ENCODE measurements around the gene TSEN54.

TSEN54 gene

GRCh38 chr17:75488693-75489510 is 27.4 kb upstream of the TSEN54 start:
- no peak for DNase-seq (ENCODE audit: low read depth, low spot score)

- DNase-seq (ENCODE audit: low read depth, low spot score) = no peak
Observed at GRCh38 chr17:75489511-75489955, 26.8 kb upstream of the TSEN54 start.

GRCh38 chr17:75490173-75490743 is 26.1 kb upstream of the TSEN54 start:
- no peak for DNase-seq (ENCODE audit: low read depth, low spot score)

- DNase-seq (ENCODE audit: low read depth, low spot score) = no peak
Observed at GRCh38 chr17:75490953-75491649, 25.2 kb upstream of the TSEN54 start.

GRCh38 chr17:75491680-75492079 is 24.6 kb upstream of the TSEN54 start:
- no peak for DNase-seq (ENCODE audit: low read depth, low spot score)

DNA sequence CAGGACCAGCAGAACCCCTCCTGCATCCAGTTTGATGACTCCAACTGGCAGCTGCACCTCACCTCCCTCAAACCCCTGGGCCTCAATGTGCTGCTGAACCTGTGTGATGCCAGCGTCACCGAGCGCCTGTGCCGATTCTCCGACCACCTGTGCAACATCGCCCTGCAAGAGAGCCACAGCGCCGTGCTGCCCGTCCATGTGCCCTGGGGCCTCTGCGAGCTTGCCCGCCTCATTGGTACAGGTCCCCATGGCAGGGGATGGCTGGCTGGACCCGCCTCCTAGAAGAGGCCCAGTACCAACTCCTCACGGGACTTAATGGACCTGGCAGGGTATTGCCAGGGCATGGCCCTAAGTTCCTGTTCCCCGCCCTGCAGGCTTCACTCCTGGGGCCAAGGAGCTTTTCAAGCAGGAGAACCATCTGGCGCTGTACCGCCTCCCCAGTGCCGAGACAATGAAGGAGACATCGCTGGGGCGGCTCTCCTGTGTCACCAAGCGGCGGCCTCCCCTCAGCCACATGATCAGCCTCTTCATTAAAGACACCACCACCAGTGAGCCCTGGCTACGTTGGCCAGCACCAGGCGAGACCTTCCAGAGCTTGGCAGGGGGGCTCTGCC is 23.7 kb upstream of the TSEN54 start:
- no peak for DNase-seq (ENCODE audit: low read depth, low spot score)

DNA sequence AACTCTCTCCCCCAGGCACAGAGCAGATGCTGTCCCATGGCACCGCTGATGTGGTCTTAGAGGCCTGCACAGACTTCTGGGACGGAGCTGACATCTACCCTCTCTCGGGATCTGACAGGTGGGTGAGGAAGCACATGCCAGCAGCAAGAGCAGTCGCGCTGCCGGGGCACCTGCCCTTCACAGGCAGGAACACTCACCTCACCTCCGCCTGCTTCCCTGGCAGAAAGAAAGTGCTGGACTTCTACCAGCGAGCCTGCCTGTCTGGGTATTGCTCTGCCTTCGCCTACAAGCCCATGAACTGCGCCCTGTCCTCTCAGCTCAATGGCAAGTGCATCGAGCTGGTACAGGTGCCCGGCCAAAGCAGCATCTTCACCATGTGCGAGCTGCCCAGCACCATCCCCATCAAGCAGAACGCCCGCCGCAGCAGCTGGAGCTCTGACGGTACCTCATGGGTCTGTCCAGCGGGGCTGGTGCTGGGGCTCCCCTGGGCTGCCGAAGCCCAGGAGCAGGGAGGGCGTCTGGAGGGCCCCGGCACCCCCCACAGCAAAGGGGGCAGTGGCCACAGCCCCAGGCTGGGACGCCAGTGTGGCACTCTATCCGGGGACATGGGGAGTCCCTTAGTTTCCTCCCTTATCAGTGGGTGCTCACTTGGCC is 22.7 kb upstream of the TSEN54 start:
- no peak for DNase-seq (ENCODE audit: low read depth, low spot score)

- DNase-seq (ENCODE audit: low read depth, low spot score) = no peak
Observed at GRCh38 chr17:75494326-75494877, 21.9 kb upstream of the TSEN54 start.

- no peak for DNase-seq (ENCODE audit: low read depth, low spot score)
Observed at GRCh38 chr17:75496005-75496404, 20.3 kb upstream of the TSEN54 start.

DNA sequence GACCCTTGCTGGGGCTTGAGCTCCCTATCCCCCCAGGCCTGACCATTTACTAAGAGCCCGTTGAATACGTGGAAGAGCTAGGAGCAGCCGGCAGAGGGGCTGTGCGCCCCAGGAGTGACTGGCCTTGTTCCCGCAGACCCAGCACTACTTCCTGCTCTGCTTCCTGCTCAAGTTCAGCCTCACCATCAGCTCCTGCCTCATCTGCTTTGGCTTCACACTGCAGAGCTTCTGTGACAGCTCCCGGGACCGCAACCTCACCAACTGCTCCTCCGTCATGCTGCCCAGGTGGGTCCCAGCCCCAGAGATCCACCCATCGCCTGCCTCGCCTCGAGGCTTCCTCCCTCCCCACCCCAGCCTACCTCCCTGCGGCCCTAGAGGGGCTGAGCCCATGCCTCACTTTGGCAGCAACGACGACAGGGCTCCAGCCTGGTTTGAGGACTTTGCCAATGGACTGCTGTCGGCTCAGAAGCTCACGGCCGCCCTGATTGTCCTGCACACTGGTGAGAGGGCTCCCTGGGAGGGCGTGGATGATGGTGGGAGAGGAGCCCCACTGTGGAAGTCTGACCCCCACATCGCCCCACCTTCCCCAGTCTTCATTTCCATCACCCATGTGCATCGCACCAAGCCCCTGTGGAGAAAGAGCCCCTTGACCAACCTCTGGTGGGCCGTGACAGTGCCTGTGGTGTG is 18.1 kb upstream of the TSEN54 start:
- DNase-seq (ENCODE audit: low read depth, low spot score) = no peak

DNA sequence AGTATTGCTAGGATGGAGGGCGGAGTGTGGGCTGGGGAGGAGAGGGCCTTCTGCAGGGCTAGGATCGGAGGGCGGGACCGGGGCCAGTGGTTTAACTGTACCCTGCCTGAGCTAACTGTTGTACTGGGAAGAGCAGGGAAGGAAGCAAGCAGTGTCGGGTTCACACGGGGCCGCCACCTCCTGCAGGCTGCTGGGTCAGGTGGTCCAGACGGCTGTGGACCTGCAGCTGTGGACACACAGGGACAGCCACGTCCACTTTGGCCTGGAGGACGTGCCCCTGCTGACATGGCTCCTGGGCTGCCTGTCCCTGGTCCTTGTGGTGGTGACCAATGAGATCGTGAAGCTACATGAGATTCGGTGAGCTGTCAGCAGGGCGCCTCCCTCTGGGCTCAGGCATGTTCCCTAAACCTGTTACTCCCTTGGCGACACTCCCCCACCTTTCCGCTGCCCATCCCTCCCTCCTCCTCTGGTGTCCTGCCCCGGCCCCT is 17.6 kb upstream of the TSEN54 start:
- DNase-seq (ENCODE audit: low read depth, low spot score) = no peak

DNA sequence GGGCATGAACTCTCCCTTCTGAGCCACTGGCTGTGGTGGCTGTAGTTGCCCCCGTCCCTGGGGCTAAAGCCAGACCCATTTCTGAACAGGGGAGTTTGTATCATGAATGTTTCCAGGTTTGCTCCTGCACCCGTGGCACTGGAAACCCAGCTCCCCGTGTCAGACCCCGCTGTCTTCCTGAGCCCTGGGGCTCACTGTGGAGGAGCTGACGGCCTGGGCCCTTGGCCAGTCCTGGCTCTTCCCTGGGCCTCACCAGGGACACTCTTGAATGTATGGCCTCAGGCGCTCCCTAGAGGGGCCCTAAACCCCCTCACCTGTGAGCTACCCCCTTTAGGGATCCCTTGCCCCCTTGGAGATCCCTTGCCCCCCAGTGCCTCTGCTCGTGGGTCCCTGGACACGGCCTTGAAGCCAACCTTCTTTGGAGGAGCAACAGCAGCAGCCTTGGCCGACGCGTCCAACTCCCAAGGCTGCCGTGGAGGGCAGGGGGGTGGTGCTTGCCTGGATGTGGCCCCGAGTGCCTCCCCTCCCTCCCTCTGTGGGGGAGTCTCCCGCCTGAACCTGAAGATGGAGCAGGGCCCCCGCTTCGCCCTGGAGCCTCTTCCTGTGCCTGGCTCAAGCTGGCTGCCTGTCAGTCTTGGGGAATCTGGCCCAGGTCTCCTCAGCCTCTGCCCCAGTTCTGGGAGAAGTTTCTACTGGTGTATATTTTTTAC is 16.9 kb upstream of the TSEN54 start:
- no peak for DNase-seq (ENCODE audit: low read depth, low spot score)

GRCh38 chr17:75500419-75501216 is 15.7 kb upstream of the TSEN54 start:
- DNase-seq (ENCODE audit: low read depth, low spot score) = no peak

GRCh38 chr17:75501378-75502071 is 14.8 kb upstream of the TSEN54 start:
- DNase-seq (ENCODE audit: low read depth, low spot score) = no peak

DNA sequence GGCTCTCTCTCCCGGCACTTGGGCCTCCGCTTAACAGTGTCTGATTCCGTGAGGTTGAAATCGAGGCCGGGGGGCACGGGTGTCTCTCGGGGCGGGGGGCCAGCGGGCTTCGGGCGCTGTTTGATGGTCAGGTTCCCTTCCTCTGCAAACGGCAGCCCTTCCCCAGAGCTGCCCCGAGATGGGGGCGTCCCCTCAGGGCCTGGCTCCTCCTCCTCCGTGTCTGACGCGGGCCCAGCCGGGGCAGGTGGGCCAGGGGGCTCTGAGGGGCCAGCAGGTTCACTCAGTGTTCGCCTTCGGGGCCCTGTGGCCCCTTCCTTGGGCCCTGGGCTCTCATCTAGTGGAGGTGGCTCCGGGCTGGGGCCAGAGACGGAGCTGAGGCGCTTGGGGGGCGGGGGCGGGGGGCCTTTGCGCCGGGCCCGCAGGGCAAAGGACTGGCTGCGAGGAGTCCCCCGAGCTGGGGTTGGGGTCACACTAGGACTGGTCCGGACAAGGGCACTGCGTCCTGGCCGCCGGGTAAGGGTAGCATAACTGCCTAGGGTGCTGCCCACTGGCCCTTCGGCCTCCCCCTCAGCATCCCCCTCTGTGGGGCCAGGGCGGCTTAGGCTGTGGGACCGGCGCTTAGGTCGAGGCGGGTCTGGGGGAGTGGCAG is 14.1 kb upstream of the TSEN54 start:
- DNase-seq (ENCODE audit: low read depth, low spot score) = no peak

- no peak for DNase-seq (ENCODE audit: low read depth, low spot score)
Observed at GRCh38 chr17:75502721-75503329, 13.5 kb upstream of the TSEN54 start.

DNA sequence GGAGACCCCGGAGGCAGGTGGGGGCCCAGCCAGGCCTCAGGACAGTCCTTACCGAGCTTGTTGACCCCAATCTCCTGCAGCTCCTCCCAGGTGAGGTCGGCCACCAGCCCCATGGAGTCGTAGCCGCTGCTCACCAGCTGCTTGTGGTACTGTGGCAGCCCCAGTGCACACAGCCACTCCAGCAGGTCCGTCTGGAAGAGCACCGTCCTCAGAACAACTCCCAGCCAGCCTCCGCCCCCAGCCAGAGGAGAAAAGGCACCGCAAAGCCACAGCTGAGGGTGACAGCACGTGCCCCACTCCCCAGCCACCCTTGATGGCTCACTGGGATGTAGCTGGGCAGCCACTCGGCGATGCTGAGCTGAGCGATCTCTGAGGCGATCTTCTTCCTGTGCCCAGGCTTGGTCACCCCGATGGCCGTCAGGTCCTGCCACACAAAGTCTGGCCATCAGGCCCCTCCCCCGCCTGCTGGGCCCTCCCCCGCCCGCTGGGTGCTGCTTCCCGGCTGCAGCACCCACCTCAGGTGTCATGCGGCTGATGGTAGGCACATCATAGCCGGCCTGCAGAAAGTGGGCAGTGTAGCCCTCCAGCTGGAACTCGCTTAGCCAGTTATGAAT is 12.9 kb upstream of the TSEN54 start:
- DNase-seq (ENCODE audit: low read depth, low spot score) = no peak
